Uterus (tissue), 2 donors: ENCODE measurements around the gene CAMK2A.

Experiments
- POLR2A ChIP-seq, 2 donors: fragments of 450-650 bp; IDR thresholded peaks; one replicate each; pipeline ENCODE4 v1.6.1; 2016; ENCODE audit warnings: antibody characterized with exemption in 2 of 2, mild to moderate bottlenecking in 1 of 2, moderate library complexity in 1 of 2
- TF ChIP-seq, protein P1 (sequence below), 4 experiments: fragments of 200-600 bp in 2 of 4; fragments of 450-650 bp in 2 of 4; sonication (generic) in 2 of 4; IDR thresholded peaks; one replicate each; pipeline ENCODE4 v1.5.1; 2016 to 2019; ENCODE audit warnings: antibody characterized with exemption in 4 of 4, mild to moderate bottlenecking in 2 of 4, moderate library complexity in 1 of 4

- TF ChIP-seq, protein P1, sequence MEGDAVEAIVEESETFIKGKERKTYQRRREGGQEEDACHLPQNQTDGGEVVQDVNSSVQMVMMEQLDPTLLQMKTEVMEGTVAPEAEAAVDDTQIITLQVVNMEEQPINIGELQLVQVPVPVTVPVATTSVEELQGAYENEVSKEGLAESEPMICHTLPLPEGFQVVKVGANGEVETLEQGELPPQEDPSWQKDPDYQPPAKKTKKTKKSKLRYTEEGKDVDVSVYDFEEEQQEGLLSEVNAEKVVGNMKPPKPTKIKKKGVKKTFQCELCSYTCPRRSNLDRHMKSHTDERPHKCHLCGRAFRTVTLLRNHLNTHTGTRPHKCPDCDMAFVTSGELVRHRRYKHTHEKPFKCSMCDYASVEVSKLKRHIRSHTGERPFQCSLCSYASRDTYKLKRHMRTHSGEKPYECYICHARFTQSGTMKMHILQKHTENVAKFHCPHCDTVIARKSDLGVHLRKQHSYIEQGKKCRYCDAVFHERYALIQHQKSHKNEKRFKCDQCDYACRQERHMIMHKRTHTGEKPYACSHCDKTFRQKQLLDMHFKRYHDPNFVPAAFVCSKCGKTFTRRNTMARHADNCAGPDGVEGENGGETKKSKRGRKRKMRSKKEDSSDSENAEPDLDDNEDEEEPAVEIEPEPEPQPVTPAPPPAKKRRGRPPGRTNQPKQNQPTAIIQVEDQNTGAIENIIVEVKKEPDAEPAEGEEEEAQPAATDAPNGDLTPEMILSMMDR (IDR thresholded peaks at IDR 0.05), result no peak
- no peak for TF ChIP-seq POLR2A (IDR thresholded peaks at IDR 0.05)
Observed at GRCh38 chr5:150247726-150248125, 41.8 kb downstream of the CAMK2A start.
